ENCODE data around the gene DNAH8.

DNAH8 gene

DNA sequence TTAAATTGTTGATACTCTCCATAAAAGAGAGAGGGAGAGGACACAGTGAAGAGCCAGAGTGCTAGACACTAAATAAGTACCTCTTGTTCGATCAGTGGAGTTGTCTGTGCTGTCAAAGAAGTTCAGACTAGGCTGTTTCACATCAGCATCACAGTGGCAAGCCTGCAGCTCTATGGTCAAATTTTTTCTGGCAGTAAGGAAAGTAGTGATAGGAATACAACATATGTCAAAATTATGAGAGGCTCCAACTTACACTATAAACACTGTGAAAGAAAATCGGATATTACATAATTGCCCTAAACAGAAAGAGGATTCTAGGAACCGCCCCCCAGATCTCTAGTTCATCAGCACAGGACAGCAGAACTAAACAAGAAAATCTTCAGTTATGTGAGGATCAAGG is 23.1 kb downstream of the DNAH8 start:
- no peak for DNase-seq

DNA sequence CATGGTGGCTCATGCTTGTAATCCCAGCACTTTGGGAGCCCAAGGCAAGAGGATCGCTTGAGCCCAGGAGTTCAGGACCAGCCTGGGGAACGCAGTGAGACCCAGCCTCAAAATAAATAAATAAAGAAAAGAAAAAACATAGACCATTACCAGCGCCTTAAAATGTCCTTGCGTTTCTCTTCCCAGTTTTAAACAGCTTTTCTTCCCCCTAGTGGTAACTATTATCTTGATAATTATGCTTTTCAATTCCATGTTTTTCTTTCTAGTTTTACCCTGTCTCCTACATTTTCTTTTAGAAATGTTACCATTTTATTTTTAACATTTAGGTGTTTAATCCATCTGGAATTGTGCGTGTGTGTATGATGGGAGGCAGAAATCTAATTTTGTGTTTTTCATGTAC is 24.4 kb downstream of the DNAH8 start:
- no peak for DNase-seq

DNA sequence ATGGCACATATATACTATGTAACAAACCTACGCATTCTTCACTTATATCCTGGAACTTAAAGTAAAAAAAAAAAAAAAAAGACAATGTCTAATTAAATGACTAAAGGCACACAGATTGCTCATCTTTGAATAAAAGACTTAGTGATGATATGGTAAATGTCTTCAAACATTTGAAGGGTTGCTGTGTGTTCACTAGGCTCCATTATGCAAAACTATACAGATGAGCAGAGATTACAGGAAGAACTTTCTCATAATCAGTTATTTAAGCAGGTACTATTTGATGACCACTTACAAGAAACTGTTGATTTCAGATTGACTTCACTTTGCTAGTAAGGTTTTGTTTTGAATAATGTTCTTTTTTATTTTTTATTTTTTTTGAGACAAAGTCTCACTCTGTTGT is 34.4 kb downstream of the DNAH8 start:
- DNase-seq: no peak

DNA sequence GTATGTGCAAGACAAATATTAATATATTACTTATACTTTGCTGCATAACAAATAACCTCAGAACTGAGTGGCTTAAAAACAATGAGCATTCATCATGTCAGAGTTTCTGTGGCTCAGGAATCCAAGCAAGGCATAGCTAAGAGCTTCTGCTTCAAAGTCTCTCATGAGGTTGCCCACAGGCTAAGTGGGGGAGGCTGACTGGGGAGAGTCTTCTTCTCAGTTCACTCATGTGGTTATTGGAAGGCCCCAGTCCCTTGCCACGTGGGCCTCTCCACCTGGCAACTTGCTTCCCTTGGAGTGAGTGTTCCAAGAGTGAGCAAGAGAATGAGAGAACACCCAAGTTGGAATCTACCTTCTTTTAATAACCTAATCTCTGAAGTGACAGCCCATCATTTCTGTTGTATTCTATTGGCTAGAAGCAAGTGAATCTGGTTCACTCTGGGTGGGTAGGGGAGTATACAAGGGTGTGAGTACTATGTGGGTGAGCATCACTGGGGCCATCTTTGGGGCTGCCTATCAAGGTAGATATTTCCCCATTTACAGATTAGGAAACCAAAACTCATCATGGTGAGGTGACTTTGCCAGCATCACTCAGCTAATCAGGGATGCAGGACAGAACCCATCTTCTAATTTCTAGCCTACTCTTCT is 36.0 kb downstream of the DNAH8 start:
- no peak for DNase-seq

DNA sequence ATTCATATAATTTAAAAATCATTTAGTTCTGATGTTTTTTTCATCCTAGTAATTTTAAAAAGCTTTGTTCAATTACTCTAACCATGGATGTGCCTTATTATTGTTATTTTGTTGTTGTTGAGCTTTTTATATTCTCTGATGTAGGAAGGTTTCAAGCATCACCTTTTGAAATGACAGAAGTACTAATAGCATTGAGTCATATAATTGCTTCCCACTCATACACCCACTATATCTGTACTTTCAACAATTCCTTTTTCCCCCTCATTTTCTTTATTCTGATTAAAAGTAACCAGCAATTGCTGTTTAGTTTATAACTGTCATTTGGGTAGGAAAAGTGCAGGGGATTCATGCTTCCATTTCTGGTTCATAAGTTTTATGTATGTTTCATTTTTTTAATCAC is 38.6 kb downstream of the DNAH8 start:
- DNase-seq: no peak

DNA sequence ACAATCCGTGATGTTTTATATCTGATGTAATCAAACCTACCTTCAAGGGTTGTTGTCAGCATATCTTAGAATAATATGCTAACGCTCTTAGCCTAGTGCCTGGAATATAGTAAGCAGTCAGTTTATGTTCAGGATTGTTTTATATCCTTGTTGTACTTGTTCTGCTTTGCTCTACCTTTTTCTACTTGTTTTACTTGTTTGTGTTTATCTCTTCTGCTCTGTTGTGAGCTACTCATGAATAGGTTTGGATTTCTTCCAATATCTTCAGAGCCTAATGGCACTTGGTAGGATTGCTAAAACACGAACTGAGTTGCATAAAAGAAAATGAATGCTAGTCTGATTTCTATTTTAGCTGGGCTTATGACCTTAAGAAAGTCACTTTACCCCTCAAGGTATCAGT is 40.1 kb downstream of the DNAH8 start:
- no peak for DNase-seq

DNA sequence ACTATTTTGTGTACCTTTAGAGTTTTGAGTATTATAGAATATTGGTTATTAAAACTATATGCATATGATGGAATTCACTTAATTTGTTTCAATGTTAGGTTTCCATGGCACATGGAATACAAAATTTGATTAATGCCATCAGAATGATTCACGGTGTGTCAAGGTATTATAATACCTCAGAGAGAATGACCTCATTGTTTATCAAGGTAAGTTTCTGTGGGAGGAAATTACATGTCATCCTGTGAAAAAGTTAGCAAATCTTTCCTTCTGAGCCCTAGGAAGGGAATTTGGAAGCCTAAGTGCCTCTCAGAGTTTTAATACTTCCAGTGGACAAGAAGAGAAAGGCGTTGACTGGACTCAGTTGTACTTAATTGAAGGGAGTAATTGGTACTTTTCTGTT is 40.8 kb downstream of the DNAH8 start:
- peak in 1 of 51 donors; percentile 9 for DNase-seq

DNA sequence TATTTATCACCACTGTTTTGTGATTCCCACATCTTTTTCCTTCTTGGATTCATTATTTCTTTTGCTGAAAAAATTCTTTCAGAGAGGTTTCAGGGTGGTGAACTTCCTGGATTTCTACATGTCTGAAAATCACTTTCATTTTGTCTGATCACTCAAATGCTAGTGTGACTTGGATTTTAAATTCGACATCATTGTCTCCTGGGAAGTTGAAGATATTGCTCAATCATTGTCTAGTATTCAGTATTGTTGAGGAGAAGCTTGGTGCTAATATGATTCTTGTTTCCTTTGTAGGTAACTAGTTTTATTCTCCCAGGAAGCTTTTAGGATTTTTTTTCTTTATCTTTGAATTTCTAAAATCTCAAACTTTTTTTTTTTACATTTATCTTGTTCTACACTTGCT is 45.0 kb downstream of the DNAH8 start:
- DNase-seq: no peak

DNA sequence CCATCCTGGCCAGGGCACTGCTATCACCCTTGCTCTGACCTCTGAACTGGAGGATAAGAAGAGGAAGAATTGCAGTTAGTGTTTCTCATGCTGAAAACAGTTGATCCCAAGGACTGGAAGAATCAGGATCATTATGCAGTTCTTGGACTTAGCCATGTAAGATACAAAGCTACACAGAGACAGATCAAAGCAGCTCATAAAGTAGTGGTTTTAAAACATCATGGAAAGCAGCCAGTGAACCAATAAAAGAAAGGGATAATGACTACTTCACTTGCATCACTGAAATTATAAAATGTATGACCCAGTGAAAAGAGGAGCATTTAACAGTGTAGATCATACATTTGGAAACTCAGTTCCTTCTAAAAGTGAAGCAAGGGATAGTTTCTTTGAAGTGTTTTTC is 47.7 kb downstream of the DNAH8 start:
- DNase-seq: no peak

DNA sequence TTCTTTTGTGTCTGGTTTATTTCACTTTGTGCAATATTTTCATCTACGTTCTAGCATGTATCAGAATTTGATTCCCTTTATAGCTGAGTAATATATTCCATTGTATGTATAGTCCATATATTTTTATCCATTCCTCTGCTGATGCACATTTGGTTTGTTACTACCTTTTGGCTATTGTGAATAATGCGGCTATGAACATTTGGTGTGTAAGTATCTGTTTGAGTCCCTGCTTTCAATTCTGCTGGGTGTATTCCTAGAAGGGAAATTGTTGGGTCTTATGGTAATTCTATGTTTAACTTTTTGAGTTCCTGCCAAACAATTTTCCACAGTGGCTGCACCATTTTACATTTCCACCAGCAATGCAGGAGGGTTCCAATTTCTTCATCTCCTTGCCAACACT is 52.4 kb downstream of the DNAH8 start:
- DNase-seq: no peak

DNA sequence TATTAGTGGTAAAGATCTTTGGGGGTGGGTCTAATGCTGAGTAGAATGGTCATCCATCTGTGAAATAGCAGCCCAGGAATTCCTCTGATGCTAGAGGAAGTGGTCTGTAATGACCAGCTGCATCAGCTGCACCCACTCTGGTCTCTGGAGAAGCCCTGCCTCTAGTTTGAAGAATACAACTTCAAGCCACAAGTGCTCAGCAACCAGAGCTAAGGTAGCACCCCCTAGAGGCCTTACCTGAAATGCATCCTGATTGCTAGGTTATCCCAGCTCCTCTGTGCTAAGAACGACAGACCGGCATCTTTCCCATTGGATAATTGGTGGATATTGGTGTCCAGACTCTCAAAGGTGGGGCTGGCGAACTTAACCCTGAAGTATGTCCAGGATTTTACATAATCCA is 58.2 kb downstream of the DNAH8 start:
- no peak for DNase-seq

DNA sequence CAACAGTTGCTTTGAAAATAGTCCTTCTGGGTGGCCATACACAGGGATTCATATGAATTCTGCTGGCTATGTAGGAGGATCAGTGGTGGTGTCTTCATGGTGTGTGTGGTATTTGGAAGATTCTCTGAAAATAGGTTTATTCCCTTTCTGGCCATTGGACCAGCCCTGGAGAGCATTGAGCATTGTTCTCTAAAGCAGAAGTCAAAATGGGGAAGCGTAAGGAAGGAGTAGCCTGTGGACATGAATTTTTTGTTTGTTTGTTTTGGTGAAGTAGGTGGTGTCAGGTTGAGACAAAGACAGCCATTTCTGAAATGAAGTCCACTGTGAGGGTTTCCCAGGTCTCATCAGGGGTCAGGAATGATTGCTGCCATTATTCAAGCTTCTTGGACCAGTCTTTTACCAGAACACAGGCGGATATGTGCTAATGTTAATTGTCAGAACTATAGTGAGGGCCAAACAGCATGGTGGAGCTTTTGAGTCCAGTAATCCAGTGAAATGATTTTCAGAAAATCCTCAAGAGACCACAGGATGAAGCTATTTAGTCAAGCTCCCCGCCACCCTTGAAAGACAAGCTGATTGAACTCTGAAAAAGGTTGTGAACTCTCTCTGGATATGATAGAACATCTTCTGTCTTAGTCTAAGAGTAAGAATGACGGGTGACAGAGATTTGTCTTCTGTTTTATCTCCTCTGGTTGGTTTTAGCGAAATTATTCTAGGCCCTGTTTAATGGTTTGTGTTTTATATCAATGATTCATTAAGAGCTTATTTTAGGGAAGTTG is 60.0 kb downstream of the DNAH8 start:
- DNase-seq: no peak

DNA sequence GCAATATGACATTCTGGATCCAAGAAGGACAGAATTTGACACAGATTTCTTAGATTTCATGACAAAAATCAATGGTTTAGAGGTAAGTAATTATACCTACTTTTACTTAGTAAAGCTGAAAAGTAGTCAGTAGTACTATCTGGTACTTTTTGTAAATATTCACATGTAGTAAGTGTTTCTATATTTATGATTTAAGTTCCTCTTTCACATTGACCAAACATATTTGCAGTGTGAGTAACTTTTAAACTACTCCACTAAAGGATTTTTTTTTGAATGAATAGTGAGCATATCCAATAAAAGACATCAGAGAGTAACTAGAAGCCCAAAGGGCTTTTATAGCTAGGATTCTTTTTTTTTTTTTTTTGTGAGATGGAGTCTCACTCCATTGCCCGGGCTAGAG is 60.8 kb downstream of the DNAH8 start:
- no peak for DNase-seq

DNA sequence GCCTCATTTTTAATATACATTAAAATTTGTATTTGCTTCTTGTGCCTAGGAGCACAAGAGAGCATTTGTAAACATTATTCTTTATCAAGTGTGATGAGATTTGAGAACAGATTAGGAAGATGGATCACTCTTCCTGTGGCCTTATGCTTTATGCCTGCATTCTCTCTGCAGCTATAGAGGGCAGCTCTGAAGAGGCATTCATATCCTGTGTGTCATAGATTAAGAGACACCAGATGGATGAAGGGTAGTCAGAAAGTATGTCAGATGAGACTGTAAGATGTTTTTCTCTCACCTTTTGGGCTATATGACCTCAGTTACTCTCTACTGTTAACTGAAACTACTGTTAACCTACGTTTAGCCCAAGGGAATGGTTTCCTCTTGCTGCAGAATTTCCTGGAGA is 61.4 kb downstream of the DNAH8 start:
- DNase-seq: no peak

DNA sequence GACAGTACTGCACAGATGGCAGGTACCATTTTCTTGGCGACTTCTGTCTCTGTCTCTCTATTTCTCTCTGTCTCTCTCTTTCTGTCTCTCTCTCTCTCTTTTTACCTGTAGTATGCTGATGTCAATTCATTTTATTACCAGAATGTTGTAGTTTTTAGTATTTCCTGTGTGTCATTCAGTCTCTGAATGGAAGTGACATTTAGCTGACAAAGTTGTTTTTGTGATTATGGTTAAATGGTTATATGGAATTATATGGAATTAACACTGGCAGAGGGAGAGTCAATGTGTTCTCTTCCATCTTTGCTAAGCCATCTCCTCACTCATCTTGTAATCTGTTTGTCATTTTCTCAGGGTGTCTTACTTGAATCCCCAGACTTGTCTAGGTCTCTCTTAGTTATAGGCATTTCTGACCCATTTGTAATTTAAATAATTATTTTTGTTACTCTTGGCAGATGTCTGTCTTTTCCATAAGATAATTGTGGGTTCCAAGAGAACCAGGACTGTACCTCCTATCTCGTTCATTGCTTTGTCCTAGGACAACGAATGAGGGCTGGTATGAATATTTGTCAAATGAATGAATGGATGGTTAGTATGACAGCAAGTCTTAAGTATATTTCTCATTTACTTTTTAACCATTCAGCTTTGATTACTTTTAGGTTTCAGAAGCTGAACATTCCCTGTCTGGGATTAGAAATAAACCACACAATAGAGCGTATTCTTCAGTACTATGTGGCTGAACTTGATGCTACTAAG is 64.4 kb downstream of the DNAH8 start:
- DNase-seq: no peak

DNA sequence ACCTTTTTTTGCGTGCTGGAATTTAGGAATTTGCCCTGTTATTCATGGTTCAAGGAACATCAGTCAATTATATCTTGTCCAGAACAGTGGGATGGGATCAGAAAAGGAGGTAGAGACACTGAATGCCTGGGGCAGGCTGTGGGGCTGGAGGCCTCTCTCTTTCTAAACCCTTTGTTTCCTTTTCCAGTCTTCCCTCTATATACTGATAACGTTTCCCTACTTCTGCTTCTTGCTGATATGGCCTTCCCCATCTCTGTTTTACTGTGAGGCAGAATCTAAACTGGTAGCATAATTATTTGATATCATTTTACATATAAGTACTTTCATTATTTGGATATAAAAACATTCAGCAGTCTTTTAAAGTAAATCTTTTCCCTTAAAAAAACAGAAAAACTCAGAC is 67.5 kb downstream of the DNAH8 start:
- no peak for DNase-seq

DNA sequence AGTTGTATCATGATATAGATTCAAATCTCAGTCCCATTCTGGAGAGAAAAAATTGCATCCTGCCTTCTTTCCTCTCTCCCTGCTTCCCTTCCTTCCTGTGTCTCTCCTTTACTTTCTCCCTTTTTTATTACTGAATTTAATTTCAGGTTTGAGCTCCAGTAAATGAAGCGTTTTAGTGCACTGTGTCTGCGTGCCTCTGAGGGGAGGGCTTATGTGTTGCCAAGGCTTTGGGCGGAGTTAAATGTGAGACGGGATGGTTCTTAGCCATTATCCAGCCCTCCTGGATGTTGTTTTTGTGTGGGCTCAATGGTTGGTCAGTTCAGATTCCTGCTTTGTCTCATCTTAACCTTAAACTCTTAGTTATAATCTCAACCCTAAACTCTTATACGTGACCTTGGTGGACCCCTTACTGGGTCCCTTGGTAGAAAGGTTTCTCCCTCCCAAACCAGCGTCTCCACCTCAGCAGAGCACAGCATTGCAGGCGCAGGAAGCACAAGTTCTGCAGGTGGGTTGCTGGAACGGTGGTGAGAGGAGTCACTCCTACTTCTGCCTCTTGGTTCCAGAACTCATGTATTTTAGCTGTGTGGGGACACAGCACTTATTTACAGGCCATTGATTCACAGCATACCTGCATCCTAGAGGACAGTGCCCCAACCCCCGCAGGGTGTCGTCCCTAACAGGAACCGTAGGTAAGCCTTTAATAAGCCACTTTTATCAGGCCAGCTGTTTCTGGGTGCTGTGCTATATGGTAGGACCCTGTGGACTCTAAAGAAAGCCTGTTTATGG is 68.5 kb downstream of the DNAH8 start:
- DNase-seq: no peak

DNA sequence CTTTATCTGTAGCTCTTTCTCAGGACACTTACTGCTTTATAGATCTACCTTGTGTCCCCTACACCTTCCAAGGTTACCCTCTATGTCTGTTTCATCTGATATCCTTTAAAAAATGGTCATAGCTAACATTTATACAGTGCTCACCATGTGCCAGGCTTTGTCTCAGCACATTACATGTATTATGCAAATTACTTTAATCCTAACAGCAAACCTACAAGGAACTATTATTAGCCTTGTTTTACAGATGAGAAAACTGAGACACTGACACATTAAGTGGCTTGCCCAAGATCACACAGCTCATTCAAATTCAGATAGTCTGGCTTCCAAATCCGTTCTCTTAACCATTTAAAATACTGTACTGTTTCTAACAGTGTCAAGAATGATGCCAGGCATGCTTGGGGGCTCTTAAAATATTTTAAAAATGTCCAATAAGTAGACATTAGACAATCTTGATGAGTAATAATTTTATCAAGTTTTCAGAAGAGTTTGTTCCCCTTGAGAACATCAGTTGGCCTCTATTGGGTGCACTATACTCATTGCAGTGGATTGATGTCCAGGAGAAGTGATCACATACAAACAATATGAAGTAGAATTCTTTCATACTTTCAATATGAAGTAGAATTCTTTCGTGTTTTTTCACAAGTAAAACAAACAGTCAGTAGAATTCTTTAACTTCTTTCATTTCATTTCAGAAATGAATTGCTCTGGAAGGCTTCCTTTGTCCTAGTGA is 69.6 kb downstream of the DNAH8 start:
- no peak for DNase-seq

DNA sequence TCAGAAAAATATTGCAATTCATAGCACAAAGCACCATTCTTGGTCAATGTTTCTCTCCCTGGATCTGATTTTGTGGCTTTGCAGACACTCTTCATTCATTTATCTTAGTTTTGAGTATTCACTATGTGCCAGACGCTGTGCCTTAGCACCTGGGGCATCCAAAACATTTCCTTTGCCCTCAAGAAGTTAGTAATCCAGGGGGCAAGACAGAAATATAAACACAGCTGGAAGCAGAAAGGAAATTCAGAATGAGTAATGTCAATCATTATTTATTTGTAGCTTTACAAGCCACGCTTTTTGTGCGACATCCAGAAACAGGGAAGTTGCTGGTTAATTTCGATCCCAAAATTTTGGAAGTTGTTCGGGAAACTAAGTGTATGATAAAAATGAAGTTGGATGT is 71.4 kb downstream of the DNAH8 start:
- DNase-seq: no peak

DNA sequence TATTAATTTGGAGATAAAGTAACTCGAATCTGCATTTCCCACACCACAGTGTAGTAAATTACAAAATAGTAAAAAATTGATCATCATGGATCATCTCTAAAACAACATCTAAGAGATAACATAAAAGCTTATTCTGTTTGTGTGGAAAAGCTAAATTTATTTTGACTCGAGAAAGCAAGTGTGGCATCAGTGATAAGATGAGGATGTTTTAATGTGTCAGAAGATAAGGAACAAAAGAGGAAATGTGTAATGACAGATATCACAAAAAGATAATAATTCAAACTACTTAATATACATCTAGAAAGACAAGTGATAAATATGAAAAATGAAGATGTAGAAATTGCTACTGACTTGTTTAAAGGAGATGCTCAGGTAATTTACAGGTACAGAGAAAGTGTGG is 74.1 kb downstream of the DNAH8 start:
- DNase-seq: no peak

DNA sequence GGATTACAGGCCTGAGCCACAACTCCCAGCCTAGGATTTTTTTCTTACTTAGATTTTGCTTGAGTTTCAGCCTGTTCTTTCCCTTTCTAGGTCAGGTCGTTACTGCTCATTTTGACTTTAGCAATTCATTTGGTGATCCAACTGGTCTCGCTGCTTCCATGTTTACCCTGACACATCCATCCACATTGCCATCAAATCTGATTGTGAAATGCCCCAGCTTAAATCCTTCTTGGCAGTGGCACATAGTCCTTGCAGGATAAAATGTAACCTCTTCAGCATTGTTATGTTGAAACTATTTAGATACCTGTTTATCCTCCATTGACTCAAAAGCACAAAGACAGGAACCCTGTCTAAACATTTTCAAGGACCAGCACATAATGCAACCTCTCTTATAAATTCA is 77.2 kb downstream of the DNAH8 start:
- DNase-seq: no peak

All from hypothalamus (tissue), 51 donors.